Activated naive CD8-positive, alpha-beta T cell treated with anti-CD3 and anti-CD28 coated beads for 36 hours (primary cell): ENCODE results near the gene INTS2. TPM values are rescaled to one million over a fixed set of nuclear protein-coding genes. Genes with fewer than 3 reads are reported as not detected.
"Not testable (repeated sequence)": the region's sequence is repeated elsewhere in the genome, so short reads cannot be mapped to it uniquely, and the experiment has no call there.

Experiments
- DNase-seq: peaks from one replicate; pipeline ENCODE4 v3.0.0; 2021
- H3K27ac Mint-ChIP-seq: one replicate; pipeline ENCODE4 v1.8.0; 2022; ENCODE audit warnings: mild to moderate bottlenecking, moderate library complexity, mixed read lengths
- H3K27me3 Mint-ChIP-seq: one replicate; pipeline ENCODE4 v1.8.0; 2022; ENCODE audit warnings: mild to moderate bottlenecking, mixed read lengths
- H3K36me3 Mint-ChIP-seq: one replicate; pipeline ENCODE4 v1.8.0; 2021; ENCODE audit warnings: mild to moderate bottlenecking, mixed read lengths
- H3K4me1 Mint-ChIP-seq: one replicate; pipeline ENCODE4 v1.8.0; 2021; ENCODE audit warnings: mixed read lengths
- H3K4me3 Mint-ChIP-seq: one replicate; pipeline ENCODE4 v1.8.0; 2022; ENCODE audit warnings: mild to moderate bottlenecking, moderate library complexity, mixed read lengths
- H3K9me3 Mint-ChIP-seq: one replicate; pipeline ENCODE4 v1.8.0; 2022; ENCODE audit warnings: mixed read lengths
- total RNA-seq, 2 experiments: library from RNA; stranded (reverse); gene quantifications; one replicate each; pipeline ENCODE4 v1.2.3, GENCODE V29; 2021

INTS2 gene
- total RNA-seq, 2 experiments from 2014 or later = 24.3 to 26.2 TPM

GRCh38 chr17:61827649-61828395 is 100.0 kb downstream of the INTS2 start:
- H3K27me3 Mint-ChIP-seq = no peaks in the 10 kb centered on the region
- no peak overlapping the region for H3K4me3 Mint-ChIP-seq
- no peak overlapping the region for H3K27ac Mint-ChIP-seq
- no peaks in the 10 kb centered on the region for H3K9me3 Mint-ChIP-seq
- DNase-seq = no peak
- no peaks in the 10 kb centered on the region for H3K4me1 Mint-ChIP-seq
- H3K36me3 Mint-ChIP-seq = peaks cover 30% of the 10 kb centered on the region

GRCh38 chr17:61826866-61827265 is 100.9 kb downstream of the INTS2 start:
- not testable (repeated sequence) for DNase-seq, H3K4me3 Mint-ChIP-seq, H3K27me3 Mint-ChIP-seq, H3K27ac Mint-ChIP-seq, H3K4me1 Mint-ChIP-seq, H3K9me3 Mint-ChIP-seq
- peaks cover 35% of the 10 kb centered on the region for H3K36me3 Mint-ChIP-seq

DNA sequence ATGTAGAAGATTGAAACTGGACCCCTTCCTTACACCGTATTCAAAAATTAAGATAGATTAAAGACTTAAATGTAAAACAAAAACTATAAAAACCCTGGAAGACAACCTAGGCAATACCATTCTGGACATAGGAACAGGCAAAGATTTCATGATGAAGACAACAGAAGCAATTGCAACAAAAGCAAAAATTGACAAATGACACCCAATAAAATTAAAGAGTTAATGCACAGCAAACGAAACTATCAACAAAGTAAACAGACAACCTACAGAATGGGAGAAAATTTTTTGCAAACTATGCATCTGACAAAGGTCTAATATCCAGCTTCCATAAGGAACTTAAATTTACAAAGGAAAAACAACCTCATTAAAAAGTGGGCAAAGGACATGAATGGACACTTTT is 101.6 kb downstream of the INTS2 start:
- H3K4me3 Mint-ChIP-seq, DNase-seq, H3K27ac Mint-ChIP-seq, H3K9me3 Mint-ChIP-seq, H3K27me3 Mint-ChIP-seq, H3K4me1 Mint-ChIP-seq: not testable (repeated sequence)
- peaks cover 39% of the 10 kb centered on the region for H3K36me3 Mint-ChIP-seq

GRCh38 chr17:61825448-61826137 is 102.2 kb downstream of the INTS2 start:
- DNase-seq = no peak
- no peak overlapping the region for H3K27ac Mint-ChIP-seq
- H3K4me1 Mint-ChIP-seq = no peaks in the 10 kb centered on the region
- peaks cover 44% of the 10 kb centered on the region for H3K36me3 Mint-ChIP-seq
- H3K27me3 Mint-ChIP-seq = no peaks in the 10 kb centered on the region
- no peak overlapping the region for H3K4me3 Mint-ChIP-seq
- peaks cover 2% of the 10 kb centered on the region for H3K9me3 Mint-ChIP-seq

- Mint-ChIP-seq H3K27me3 (no peaks in the 10 kb centered on the region), H3K27ac (no peak overlapping the region), H3K9me3 (peaks cover 2% of the 10 kb centered on the region), H3K36me3 (peaks cover 52% of the 10 kb centered on the region), H3K4me1 (no peaks in the 10 kb centered on the region), H3K4me3 (no peak overlapping the region)
- no peak for DNase-seq
Observed at GRCh38 chr17:61822326-61823285, 105.2 kb downstream of the INTS2 start.

DNA sequence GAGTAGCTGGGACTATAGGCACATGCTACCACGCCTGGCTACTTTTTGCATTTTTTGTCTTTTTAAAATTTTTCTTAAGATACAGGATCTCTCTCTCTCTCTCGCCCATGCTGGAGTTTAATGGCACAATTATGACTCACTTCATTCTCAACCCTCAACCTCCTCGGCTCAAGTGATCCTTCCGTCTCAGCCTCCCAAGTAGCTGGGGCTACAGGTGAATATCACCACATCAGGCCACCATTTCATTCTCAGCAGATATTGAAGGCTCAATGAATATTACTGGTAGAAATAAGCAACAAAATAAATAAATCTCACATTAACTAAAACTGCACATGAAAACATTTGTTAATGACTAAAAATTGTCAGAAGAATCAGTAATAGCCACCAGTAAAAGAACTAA is 106.1 kb downstream of the INTS2 start:
- DNase-seq = no peak
- H3K27ac Mint-ChIP-seq = no peak overlapping the region

DNA sequence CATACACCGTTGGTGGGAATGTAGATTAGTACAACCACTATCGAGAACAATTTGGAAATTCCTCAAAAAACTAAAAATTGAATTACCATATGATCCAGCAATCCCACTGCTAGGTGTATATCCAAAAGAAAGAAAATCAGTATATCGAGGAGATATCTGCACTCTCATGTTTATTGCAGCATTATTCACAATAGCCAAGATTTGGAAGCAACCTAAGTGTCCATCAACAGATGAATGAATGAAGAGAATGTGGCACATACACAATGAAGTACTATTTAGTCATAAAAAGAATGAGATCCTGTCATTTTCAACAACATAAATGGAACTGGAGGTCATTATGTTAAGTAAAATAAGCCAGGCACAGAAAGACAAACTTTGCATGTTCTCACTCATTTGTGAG is 108.5 kb downstream of the INTS2 start:
- H3K4me1 Mint-ChIP-seq, H3K27ac Mint-ChIP-seq, H3K4me3 Mint-ChIP-seq, H3K9me3 Mint-ChIP-seq, DNase-seq, H3K27me3 Mint-ChIP-seq: not testable (repeated sequence)
- peaks cover 38% of the 10 kb centered on the region for H3K36me3 Mint-ChIP-seq

More for the DNA sequence above, 106.1 kb downstream of the INTS2 start:
- Mint-ChIP-seq H3K36me3 (peaks cover 44% of the 10 kb centered on the region), H3K4me1 (peaks cover 4% of the 10 kb centered on the region), H3K4me3 (no peak overlapping the region), H3K27me3 (no peaks in the 10 kb centered on the region), H3K9me3 (peaks cover 2% of the 10 kb centered on the region)

GRCh38 chr17:61818225-61818624 is 109.6 kb downstream of the INTS2 start:
- no peak for DNase-seq
- no peak overlapping the region for H3K4me3 Mint-ChIP-seq
- peaks cover 7% of the 10 kb centered on the region for H3K4me1 Mint-ChIP-seq
- no peaks in the 10 kb centered on the region for H3K27me3 Mint-ChIP-seq
- H3K9me3 Mint-ChIP-seq = peaks cover 2% of the 10 kb centered on the region
- peaks cover 36% of the 10 kb centered on the region for H3K36me3 Mint-ChIP-seq
- H3K27ac Mint-ChIP-seq = no peak overlapping the region

- Mint-ChIP-seq H3K9me3 (peaks cover 2% of the 10 kb centered on the region), H3K4me3 (no peak overlapping the region), H3K27me3 (no peaks in the 10 kb centered on the region), H3K36me3 (peaks cover 34% of the 10 kb centered on the region), H3K27ac (no peak overlapping the region), H3K4me1 (peaks cover 7% of the 10 kb centered on the region)
- no peak for DNase-seq
Observed at GRCh38 chr17:61817452-61817851, 110.3 kb downstream of the INTS2 start.

- H3K9me3 Mint-ChIP-seq = no peaks in the 10 kb centered on the region
- H3K4me3 Mint-ChIP-seq = no peak overlapping the region
- DNase-seq = no peak
- no peak overlapping the region for H3K27ac Mint-ChIP-seq
- no peaks in the 10 kb centered on the region for H3K27me3 Mint-ChIP-seq
- H3K4me1 Mint-ChIP-seq = peaks cover 7% of the 10 kb centered on the region
- H3K36me3 Mint-ChIP-seq = peaks cover 26% of the 10 kb centered on the region
Observed at GRCh38 chr17:61816538-61816937, 111.2 kb downstream of the INTS2 start.

GRCh38 chr17:61815863-61816503 is 111.8 kb downstream of the INTS2 start:
- Mint-ChIP-seq H3K9me3 (no peaks in the 10 kb centered on the region), H3K36me3 (peaks cover 29% of the 10 kb centered on the region), H3K27me3 (no peaks in the 10 kb centered on the region), H3K4me1 (peaks cover 7% of the 10 kb centered on the region), H3K27ac (no peak overlapping the region), H3K4me3 (no peak overlapping the region)
- no peak for DNase-seq

Other genes with a start within 250 kb of the INTS2 start
- 10 to 100 TPM; 16.6 to 17.0 TPM for gene BRIP1, start 64.5 kb downstream of the INTS2 start, total RNA-seq
- 10 to 100 TPM; 37.8 to 39.1 TPM for gene MED13, start 137.3 kb upstream of the INTS2 start, total RNA-seq